Measurements from ENCODE around the gene CDC42EP1. TPM values are rescaled to one million over a fixed set of nuclear protein-coding genes. Genes with fewer than 3 reads are reported as not detected.

Gene CDC42EP1
- total RNA-seq, 6 experiments from 2014 or later, result 29.2 to 117 (median 68.0) TPM

GRCh38 chr22:37520776-37521191, 39.5 kb upstream of the CDC42EP1 start:
- no peak for TF ChIP-seq CTCF (IDR thresholded peaks at IDR 0.05)
- TF ChIP-seq POLR2A (IDR thresholded peaks at IDR 0.05), result no peak
- Histone ChIP-seq H3K4me1 (peaks cover 0 to 4% (median 0%) of the 10 kb centered on the region in 4 donors), H3K36me3 (no peaks in the 10 kb centered on the region), H3K27ac (no peak overlapping the region), H3K9me3 (no peaks in the 10 kb centered on the region), H3K27me3 (no peaks in the 10 kb centered on the region), H3K4me3 (no peak overlapping the region)
- ATAC-seq (no peak), DNase-seq (peak in 1 of 3 donors; percentile 15)
- WGBS (ENCODE audit: insufficient coverage, low coverage, low lambda C conversion rate, missing lambda C conversion rate), result 48% methylated on average over 9 of the region's 10 CpGs
- intact Hi-C loops (cut with DNase I), result no loop called here

GRCh38 chr22:37521236-37521739, 39.0 kb upstream of the CDC42EP1 start:
- no peak for TF ChIP-seq CTCF (IDR thresholded peaks at IDR 0.05)
- no peak for TF ChIP-seq POLR2A (IDR thresholded peaks at IDR 0.05)
- Histone ChIP-seq H3K36me3 (no peaks in the 10 kb centered on the region), H3K4me3 (no peak overlapping the region), H3K9me3 (no peaks in the 10 kb centered on the region), H3K27me3 (no peaks in the 10 kb centered on the region), H3K4me1 (peaks cover 0 to 4% (median 0%) of the 10 kb centered on the region in 4 donors), H3K27ac (no peak overlapping the region)
- 52% methylated on average over 8 of the region's 14 CpGs for WGBS (ENCODE audit: insufficient coverage, low coverage, low lambda C conversion rate, missing lambda C conversion rate)
- DNase-seq (peak in 1 of 3 donors; percentile 17), ATAC-seq (no peak)
- intact Hi-C loops (cut with DNase I), result no loop called here

GRCh38 chr22:37522482-37522881, 37.8 kb upstream of the CDC42EP1 start:
- no peaks in the 10 kb centered on the region for H3K9me3 ChIP-seq
- no peak overlapping the region for H3K4me3 ChIP-seq
- TF ChIP-seq CTCF (IDR thresholded peaks at IDR 0.05), result no peak
- TF ChIP-seq POLR2A (IDR thresholded peaks at IDR 0.05), result no peak
- intact Hi-C loops (cut with DNase I), result no loop called here
- H3K27ac ChIP-seq, result no peak overlapping the region
- H3K27me3 ChIP-seq, result no peaks in the 10 kb centered on the region
- ATAC-seq, result no peak
- H3K4me1 ChIP-seq, result peaks cover 0 to 4% (median 0%) of the 10 kb centered on the region in 4 donors
- H3K36me3 ChIP-seq, result no peaks in the 10 kb centered on the region
- DNase-seq, result no peak
- WGBS (ENCODE audit: insufficient coverage, low coverage, low lambda C conversion rate, missing lambda C conversion rate), result 78% methylated on average over 6 of the region's 6 CpGs

- no peaks in the 10 kb centered on the region for H3K9me3 ChIP-seq
- TF ChIP-seq POLR2A (IDR thresholded peaks at IDR 0.05), result no peak
- no peak for TF ChIP-seq CTCF (IDR thresholded peaks at IDR 0.05)
- H3K4me3 ChIP-seq, result no peak overlapping the region
- no peaks in the 10 kb centered on the region for H3K4me1 ChIP-seq
- no peak for DNase-seq
- ATAC-seq, result peak in 3 of 4 donors; percentile 22 to 59 (median 41)
- H3K27ac ChIP-seq, result no peak overlapping the region
- no peaks in the 10 kb centered on the region for H3K36me3 ChIP-seq
- intact Hi-C loops (cut with DNase I), result no loop called here
- 17% methylated on average over 1 of the region's 10 CpGs for WGBS (ENCODE audit: insufficient coverage, low coverage, low lambda C conversion rate, missing lambda C conversion rate)
- H3K27me3 ChIP-seq, result no peaks in the 10 kb centered on the region
Measured at GRCh38 chr22:37525073-37525745, 35.1 kb upstream of the CDC42EP1 start.
